Heart right ventricle (tissue), 16 donors: Measurements from ENCODE around the gene NPIPB9. TPM values are rescaled to one million over a fixed set of nuclear protein-coding genes. Genes with fewer than 3 reads are reported as not detected.
"Not testable (repeated sequence)": the region's sequence is repeated elsewhere in the genome, so short reads cannot be mapped to it uniquely, and the experiment has no call there.

Source experiments
- ATAC-seq, 8 donors: fragments of 200-7000 bp; cut with Tn5 transposase; one replicate each; pipeline ENCODE4 v1.9.1; 2020; ENCODE audit warnings: mild to moderate bottlenecking in 8 of 8, moderate library complexity in 8 of 8, moderate number of reproducible peaks in 1 of 8
- DNase-seq, 2 donors: peaks; one replicate each; pipeline ENCODE4 v3.0.0-alpha.2; 2020
- H3K27ac ChIP-seq, 10 donors: fragments of 200-600 bp; sonication (generic) in 2 of 10; one replicate each; pipeline versions ENCODE4 v1.5.0 to v1.8.0; 2020 to 2022; ENCODE audit warnings: mild to moderate bottlenecking in 3 of 10
- H3K27me3 ChIP-seq, 7 donors: fragments of 200-600 bp; one replicate each; pipeline ENCODE4 v1.8.0; 2021 to 2022; ENCODE audit warnings: mild to moderate bottlenecking in 2 of 7
- H3K36me3 ChIP-seq, 9 donors: fragments of 200-600 bp; sonication (generic) in 1 of 9; one replicate each; pipeline versions ENCODE4 v1.5.0 to v1.8.0; 2020 to 2022; ENCODE audit warnings: mild to moderate bottlenecking in 2 of 9
- H3K4me1 ChIP-seq, 9 donors: fragments of 200-600 bp; sonication (generic) in 1 of 9; one replicate each; pipeline versions ENCODE4 v1.5.0 to v1.8.0; 2020 to 2022; ENCODE audit warnings: mild to moderate bottlenecking in 4 of 9
- H3K4me3 ChIP-seq, 10 donors: fragments of 200-600 bp; sonication (generic) in 2 of 10; one replicate each; pipeline versions ENCODE4 v1.5.0 to v1.8.0; 2020 to 2022; ENCODE audit warnings: mild to moderate bottlenecking in 7 of 10, moderate library complexity in 2 of 10
- H3K9me3 ChIP-seq, 11 donors: fragments of 200-600 bp in 10 of 11; sonication (generic) in 2 of 11; one replicate each; pipeline versions ENCODE4 v1.5.0 to v1.8.0; 2013 to 2022; ENCODE audit warnings: mild to moderate bottlenecking in 2 of 11, control low read depth in 1 of 11, moderate library complexity in 1 of 11
- CTCF ChIP-seq, 9 donors: fragments of 200-600 bp; sonication (generic) in 2 of 9; IDR thresholded peaks; one replicate each; pipeline versions ENCODE4 v1.5.0 to v1.8.0; 2021 to 2022; ENCODE audit warnings: antibody characterized with exemption in 9 of 9, mild to moderate bottlenecking in 5 of 9, moderate library complexity in 1 of 9
- WGBS, 2 donors: extraction: QIAGEN DNeasy Blood & Tissue Kit; methylation state at CpG; one replicate each; pipeline ENCODE4 v1.1.7; 2013; ENCODE audit warnings: inconsistent platforms in 1 of 2; 5-methylcytosine and 5-hydroxymethylcytosine counted together
- intact Hi-C, 10 donors: fragments of 100-400 bp; cut with DNase I; formaldehyde crosslinking; loops; one replicate each; pipeline versions ENCODE4 v1.11.1 to v1.14.2; 2022
- polyA plus RNA-seq, 2 donors: library from polyadenylated mRNA; stranded (reverse); fragments of 200-250 nt; gene quantifications; one replicate each; pipeline ENCODE4 v1.2.3, GENCODE V29; 2013
- total RNA-seq, 10 donors: library from RNA; stranded (reverse); fragmentation: NEBNext Ultra II Directional in 3 of 10; extraction: Animal tissue kit (Norgen Biotek cat#: 25700) in 3 of 10; gene quantifications; one replicate each; pipeline versions ENCODE4 v1.2.1 to v1.2.4, GENCODE V29; 2021 to 2023
- donor health status: Arrhythmogenic right ventricular cardiomyopathy.
- donor health status: ischemic (EF 13 %, LVEDD 7.1; RV severe dilation, severe dysfunction).
- donor health status: healthy with polysubstance abuse.
- donor health status: DM: no; HTN: yes; CAD: no.
- donor health status: DM: no; HTN: no; CAD: no.
- donor health status: ischemic (EF 25% LVEDD 6.9; RV normal size, moderate dysfunction).
- donor health status: ischemic (EF 25% LVEDD 5.7; RV mildly dilated, moderate dysfunction).
- donor health status: healthy.
- donor health status: DM: yes; HTN: yes; CAD: no.
- donor health status: Ischemic cardiomyopathy.
- donor health status: ischemic (EF 35%, LVEDD 5.7; RV mildly dilated, moderate dysfunction).
- donor health status: nonischemic (EF 11% LVEDD 7.7; RV severe dilation, severe dysfunction).
- donor health status: DM: yes; HTN: yes; CAD: no.
- donor health status: PGD.
- donor health status: ischemic (EF 29% LVEDD 5.4; RV normal size, mild dysfunction).
- donor health status: nonischemic (EF 23%, LVEDD 6.1; RV moderate dilation, normal function).

Gene NPIPB9
- total and polyA plus RNA-seq, 12 donors: 0.10 to 1.4 (median 0.59) TPM; not detected in 5

- H3K27me3 ChIP-seq, H3K36me3 ChIP-seq, intact Hi-C loops, H3K4me1 ChIP-seq, H3K27ac ChIP-seq, H3K9me3 ChIP-seq: not testable (repeated sequence)
- peak in 1 of 2 donors; percentile 19 for DNase-seq
- TF ChIP-seq CTCF (IDR thresholded peaks at IDR 0.05): peak in 4 of 9 donors; percentile 15 to 42 (median 32)
- peak overlapping the region in 6 of 10 donors; percentile 22 to 41 (median 30) for H3K4me3 ChIP-seq
- WGBS, 2 donors: 11 to 12% methylated on average over 19 to 20 of the region's 33 CpGs
- peak; percentile 96 to 99 (median 98) for ATAC-seq
These were observed 1.6 kb upstream of the NPIPB9 start for GRCh38 chr16:28749997-28750465.

GRCh38 chr16:28750469-28751067 lies 1.0 kb upstream of the NPIPB9 start:
- ATAC-seq: peak; percentile 68 to 87 (median 78)
- H3K9me3 ChIP-seq, H3K27me3 ChIP-seq, DNase-seq, H3K36me3 ChIP-seq, intact Hi-C loops, H3K27ac ChIP-seq, H3K4me1 ChIP-seq: not testable (repeated sequence)
- WGBS, 2 donors: no CpG with 5 or more reads among the region's 48 CpGs
- peak overlapping the region in 3 of 10 donors; percentile 28 to 41 (median 35) for H3K4me3 ChIP-seq

DNA sequence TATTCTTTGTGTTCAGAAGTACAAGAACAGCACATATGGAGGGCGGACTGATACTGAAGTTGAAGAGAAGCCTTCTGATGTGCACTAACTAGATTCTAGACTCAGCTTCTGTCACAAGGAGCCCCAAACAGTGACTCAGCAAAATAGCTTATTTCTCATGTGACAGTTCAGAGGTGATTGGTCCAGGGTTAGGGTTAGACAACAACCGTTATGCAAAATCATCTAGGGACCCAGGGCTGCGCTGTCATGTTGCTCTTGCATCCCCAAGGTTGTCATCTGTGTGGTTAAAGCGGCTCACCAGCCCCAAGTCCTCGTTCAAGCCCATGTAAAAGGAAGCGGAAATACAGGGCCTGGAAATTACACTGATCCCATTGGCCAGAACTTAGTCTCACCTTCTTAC lies 30.1 kb downstream of the NPIPB9 start:
- H3K27me3 ChIP-seq, H3K4me3 ChIP-seq, H3K27ac ChIP-seq, ATAC-seq, H3K4me1 ChIP-seq, H3K9me3 ChIP-seq, intact Hi-C loops, H3K36me3 ChIP-seq, DNase-seq: not testable (repeated sequence)
- WGBS, 2 donors: no CpG with 5 or more reads among the region's 6 CpGs

- H3K4me3 ChIP-seq, intact Hi-C loops, H3K27ac ChIP-seq, ATAC-seq, H3K27me3 ChIP-seq, H3K4me1 ChIP-seq, DNase-seq, H3K9me3 ChIP-seq, H3K36me3 ChIP-seq: not testable (repeated sequence)
- no CpG with 5 or more reads among the region's 4 CpGs for WGBS, 2 donors
These were observed 30.8 kb downstream of the NPIPB9 start for GRCh38 chr16:28782357-28782756.

GRCh38 chr16:28802235-28803019 lies 50.8 kb downstream of the NPIPB9 start:
- H3K36me3 ChIP-seq, H3K27me3 ChIP-seq, intact Hi-C loops, H3K27ac ChIP-seq, H3K9me3 ChIP-seq, H3K4me1 ChIP-seq: not testable (repeated sequence)
- WGBS, 2 donors: 66 to 68% methylated on average over 4 to 5 of the region's 13 CpGs
- peak overlapping the region in 4 of 10 donors; percentile 27 to 36 (median 34) for H3K4me3 ChIP-seq
- ATAC-seq (peak; percentile 91 to 96 (median 94)), DNase-seq (peak in 1 of 2 donors; percentile 1)
- peak in 6 of 9 donors; percentile 28 to 65 (median 50) for TF ChIP-seq CTCF (IDR thresholded peaks at IDR 0.05)

DNA sequence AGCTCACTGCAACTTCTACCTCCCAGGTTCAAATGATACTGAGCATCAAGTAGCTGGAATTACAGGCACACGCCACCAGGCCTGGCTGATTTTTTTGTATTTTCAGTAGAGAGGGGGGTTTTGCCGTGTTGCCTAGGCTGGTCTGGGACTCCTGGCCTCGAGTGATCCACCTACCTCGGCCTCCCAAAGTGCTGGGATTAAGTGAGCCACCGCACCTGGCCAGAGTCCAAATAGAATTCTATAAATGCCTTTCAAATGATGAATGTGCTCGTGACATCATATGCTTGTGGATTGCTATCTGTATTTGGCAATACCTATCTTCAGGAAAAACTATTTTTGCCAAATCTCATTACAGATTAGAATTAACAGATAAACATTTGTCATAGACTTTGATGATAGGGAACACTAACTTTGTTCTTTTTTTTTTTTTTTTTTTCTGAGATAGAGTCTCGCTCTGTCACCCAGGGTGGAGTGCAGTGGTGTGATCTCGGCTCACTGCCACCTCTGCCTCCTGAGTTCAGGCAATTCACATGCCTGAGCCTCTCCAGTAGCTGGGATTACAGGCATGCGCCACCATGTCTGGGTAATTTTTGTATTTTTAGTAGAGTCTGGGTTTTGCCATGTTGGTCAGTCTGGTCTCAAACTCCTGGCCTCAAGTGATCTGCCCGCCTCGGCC lies 56.0 kb downstream of the NPIPB9 start:
- H3K9me3 ChIP-seq, H3K27ac ChIP-seq, H3K36me3 ChIP-seq, H3K4me3 ChIP-seq, intact Hi-C loops, DNase-seq, H3K4me1 ChIP-seq, H3K27me3 ChIP-seq: not testable (repeated sequence)
- WGBS, 2 donors: no CpG with 5 or more reads among the region's 11 CpGs
- ATAC-seq: peak in 5 of 8 donors; percentile 20 to 62 (median 47)
